Neural cell (in vitro differentiated cells): ENCODE data around the gene LRP1. TPM values are rescaled to one million over a fixed set of nuclear protein-coding genes. Genes with fewer than 3 reads are reported as not detected.

Experiments
- H2AFZ ChIP-seq: fragments of 200-600, 300-800 bp; sonication (generic), shearing (Covaris generic); 2 replicates; pipeline ENCODE4 v1.6.0; 2014; ENCODE audit warnings: low read depth, mild to moderate bottlenecking, antibody characterized with exemption, low read length, moderate library complexity
- H3F3A ChIP-seq: fragments of 200-600 bp; shearing (Covaris generic); 2 replicates; pipeline ENCODE4 v1.6.1; 2016; ENCODE audit warnings: mild to moderate bottlenecking, moderate library complexity, mixed read lengths, antibody characterized with exemption, low read length; ENCODE audit not compliant: insufficient read depth, poor library complexity, severe bottlenecking
- H3K27ac ChIP-seq: fragments of 200-600, 300-800 bp; sonication (generic), shearing (Covaris generic); 2 replicates; pipeline ENCODE4 v1.5.1; 2014; ENCODE audit warnings: mild to moderate bottlenecking, low read length, moderate library complexity
- H3K27me3 ChIP-seq: fragments of 300-800, 200-600 bp; sonication (generic), shearing (Covaris generic); 2 replicates; pipeline ENCODE4 v1.6.0; 2014; ENCODE audit warnings: mild to moderate bottlenecking, low read depth, low read length, moderate library complexity; ENCODE audit not compliant: insufficient read depth
- H3K36me3 ChIP-seq: fragments of 300-800, 200-600 bp; sonication (generic), shearing (Covaris generic); 2 replicates; pipeline ENCODE4 v1.5.1; 2014; ENCODE audit warnings: mild to moderate bottlenecking, antibody characterized with exemption, low read length, moderate library complexity; ENCODE audit not compliant: insufficient read depth
- H3K4me2 ChIP-seq: fragments of 300-800, 200-600 bp; sonication (generic), shearing (Covaris generic); 2 replicates; pipeline ENCODE4 v1.6.0; 2014; ENCODE audit warnings: mild to moderate bottlenecking, low read length
- H3K4me3 ChIP-seq: fragments of 300-800, 200-600 bp; sonication (generic), shearing (Covaris generic); 2 replicates; pipeline ENCODE4 v1.5.1; 2014; ENCODE audit warnings: mild to moderate bottlenecking, low read length, moderate library complexity
- H3K79me2 ChIP-seq: fragments of 200-600 bp; shearing (Covaris generic); replicated peaks from 2 replicates; pipeline ENCODE4 v1.6.0; 2014; ENCODE audit warnings: mild to moderate bottlenecking, low read length, moderate library complexity; ENCODE audit not compliant: insufficient read depth
- H3K9ac ChIP-seq: fragments of 300-800, 200-600 bp; sonication (generic), shearing (Covaris generic); 2 replicates; pipeline ENCODE4 v1.6.1; 2016; ENCODE audit warnings: mild to moderate bottlenecking, low read length, mixed read lengths
- H3K9me2 ChIP-seq: fragments of 200-600 bp; shearing (Covaris generic); 2 replicates; pipeline ENCODE4 v1.6.1; 2016; ENCODE audit warnings: mild to moderate bottlenecking, low read length, mixed read lengths; ENCODE audit not compliant: insufficient read depth
- H3K9me3 ChIP-seq: fragments of 200-600, 300-800 bp; sonication (generic), shearing (Covaris generic); 2 replicates; pipeline ENCODE4 v1.6.1; 2016; ENCODE audit warnings: mild to moderate bottlenecking, mixed run types, low read length, moderate library complexity, mixed read lengths
- H4K20me1 ChIP-seq: fragments of 200-600 bp; shearing (Covaris generic); 2 replicates; pipeline ENCODE4 v1.6.1; 2016; ENCODE audit warnings: mild to moderate bottlenecking, mixed run types; ENCODE audit not compliant: insufficient read depth
- EZH2 ChIP-seq: fragments of 200-600, 300-800 bp; shearing (Covaris generic), sonication (generic); IDR thresholded peaks from 2 replicates; pipeline ENCODE4 v1.6.1; 2014; ENCODE audit warnings: antibody characterized with exemption, low read length, borderline replicate concordance, mild to moderate bottlenecking; ENCODE audit not compliant: insufficient read depth, poor library complexity, severe bottlenecking
- MXI1 ChIP-seq: fragments of 450-650 bp; conservative IDR thresholded peaks from 2 replicates; pipeline ENCODE4 v1.6.1; 2014; ENCODE audit warnings: antibody characterized with exemption, mild to moderate bottlenecking; ENCODE audit not compliant: poor library complexity, severe bottlenecking
- POLR2AphosphoS5 ChIP-seq: IDR thresholded peaks from 2 replicates; pipeline ENCODE4 v1.6.1; 2012
- REST ChIP-seq: IDR thresholded peaks from 2 replicates; pipeline ENCODE4 v1.6.1; 2012; ENCODE audit warnings: borderline replicate concordance
- SMC3 ChIP-seq: fragments of 450-650 bp; conservative IDR thresholded peaks from 2 replicates; pipeline ENCODE4 v1.6.1; 2014; ENCODE audit warnings: antibody characterized with exemption, mild to moderate bottlenecking, moderate library complexity; ENCODE audit not compliant: poor library complexity
- TAF1 ChIP-seq: IDR thresholded peaks from 2 replicates; pipeline ENCODE4 v1.6.1; 2012; ENCODE audit warnings: low read depth
- polyA minus RNA-seq: library from RNA; depleted of rRNA, polyadenylated mRNA; stranded (reverse); fragments of >200 nt; gene quantifications from 2 replicates; pipeline ENCODE4 v1.2.3, GENCODE V29; 2014
- polyA plus RNA-seq: library from polyadenylated mRNA; depleted of rRNA; stranded (reverse); fragments of >200 nt; gene quantifications from 2 replicates; pipeline ENCODE4 v1.2.3, GENCODE V29; 2014
- TF ChIP-seq, protein P1 (sequence below): fragments of 450-650 bp; IDR thresholded peaks from 2 replicates; pipeline ENCODE4 v1.5.1; 2014; ENCODE audit warnings: antibody characterized with exemption, mild to moderate bottlenecking, moderate library complexity; ENCODE audit not compliant: poor library complexity, severe bottlenecking

Gene LRP1
- 18.2 and 27.7 TPM in 2 replicates for polyA plus RNA-seq
- 93.7 and 106 TPM in 2 replicates for polyA minus RNA-seq

DNA sequence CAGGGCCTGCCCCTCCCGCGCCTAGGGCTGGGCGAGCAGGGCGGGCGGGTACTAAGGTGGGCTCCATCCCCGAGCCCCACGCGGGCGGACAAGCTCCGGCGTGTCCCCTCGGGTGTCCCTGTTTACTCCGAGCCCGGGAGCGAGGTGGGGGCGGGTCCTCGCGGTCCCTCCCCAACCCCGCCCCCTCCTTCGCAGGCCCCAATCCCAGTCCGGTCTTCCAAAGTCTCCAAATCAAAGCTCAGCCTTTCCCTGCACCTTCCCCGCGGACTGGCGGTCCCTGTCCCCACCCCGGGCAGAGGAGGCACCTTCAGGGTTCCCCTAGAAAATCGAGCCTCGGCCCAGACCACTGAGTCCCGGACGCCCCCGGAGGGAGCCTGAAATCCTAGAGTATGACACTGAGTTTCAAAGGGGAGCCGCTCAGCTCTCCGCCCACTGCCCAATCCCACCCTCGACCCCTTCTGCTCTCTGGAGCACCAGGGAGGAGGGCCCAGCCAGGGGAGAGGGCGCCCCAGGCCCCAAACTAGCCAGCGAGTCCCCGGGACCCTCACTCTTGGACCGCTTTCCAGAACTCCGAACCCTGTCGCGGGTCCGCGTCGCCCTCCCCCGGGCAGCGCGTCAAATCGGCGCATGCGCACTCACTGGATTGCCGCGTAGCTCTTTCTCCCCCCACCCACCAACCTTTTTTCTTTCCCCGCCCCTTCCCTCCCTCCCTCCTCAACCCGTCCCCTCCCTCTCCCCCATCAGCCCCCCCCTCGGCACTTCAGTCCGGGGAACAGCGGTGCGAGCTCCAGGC lies at the start of gene LRP1:
LRP1 (plus strand) TSS at position 758 of the 793 bp plus-strand sequence. CDS start 482 bp downstream, outside the sequence.
- Histone ChIP-seq H3K36me3 (no peaks in the 10 kb centered on the region), H3K4me2 (peak within 1 kb of the TSS; percentile 95), H4K20me1 (peaks cover 13% of the 10 kb centered on the region), H3K9me2 (no peaks in the 10 kb centered on the region), H3K9ac (peak within 1 kb of the TSS; percentile 96), H3K27ac (peak within 1 kb of the TSS; percentile 75), H3K4me3 (peak within 1 kb of the TSS; percentile 99), H3F3A (no peaks in the 10 kb centered on the region), H3K27me3 (no peaks in the 10 kb centered on the region), H3K9me3 (no peaks in the 10 kb centered on the region), H3K79me2 (peaks cover 39% of the 10 kb centered on the region), H2AFZ (peak within 1 kb of the TSS; percentile 97)
- no peak for TF ChIP-seq REST
- TF ChIP-seq POLR2AphosphoS5 = peak; percentile 81
- no peak for TF ChIP-seq SMC3
- TF ChIP-seq TAF1 = peak; percentile 73

DNA sequence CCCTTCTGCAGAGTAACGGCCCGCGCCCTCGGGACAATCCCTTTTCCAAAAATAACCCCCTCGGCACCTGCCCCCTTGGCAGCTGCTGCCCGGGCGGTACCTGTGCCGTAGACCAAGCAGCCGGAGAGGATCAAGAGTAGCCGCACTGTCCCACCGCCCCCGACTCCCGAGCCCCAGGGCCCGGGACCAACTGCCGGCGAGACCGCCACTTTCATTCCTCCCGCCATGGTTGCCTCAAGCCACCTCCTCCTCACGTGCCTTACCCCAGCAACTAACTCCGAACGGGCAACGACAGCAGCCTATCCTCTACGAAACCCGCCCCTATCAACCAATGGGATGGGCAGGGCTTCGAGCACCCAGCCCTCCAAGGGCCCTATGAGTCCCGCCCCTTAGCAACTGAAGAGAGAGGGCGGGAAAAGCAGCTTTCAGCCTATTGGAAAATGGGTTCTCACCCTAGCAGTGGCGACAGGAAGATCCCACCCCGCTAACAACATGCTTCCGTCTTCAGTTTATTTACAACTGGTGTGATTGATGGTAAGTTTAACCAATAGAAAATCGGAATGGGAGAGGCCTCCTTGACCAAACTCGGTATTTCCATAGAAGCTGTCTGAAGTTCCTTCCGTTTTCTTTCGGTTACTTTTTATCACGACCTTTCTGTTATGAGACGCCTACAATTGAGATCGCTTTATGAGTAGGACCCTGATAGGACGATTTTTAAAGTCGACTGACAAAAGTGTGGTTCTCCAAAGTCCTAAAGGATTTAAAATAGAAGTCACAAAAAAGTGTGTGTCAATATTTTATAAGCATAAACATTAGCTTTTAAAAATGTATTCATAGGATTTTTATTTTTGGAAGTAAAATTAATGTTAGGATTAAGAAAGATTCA lies 49.5 kb upstream of the LRP1 start, which contains the start of gene NEMP1:
NEMP1 (minus strand) TSS at position 273 of the 886 bp plus-strand sequence; CDS start at position 227, 46 bp downstream.
- H3K9me3 ChIP-seq = no peaks in the 10 kb centered on the region
- peak within 1 kb of the TSS; percentile 41 for H3K4me2 ChIP-seq
- no peak within 1 kb of the TSS for H3K27ac ChIP-seq
- no peaks in the 10 kb centered on the region for H3K9me2 ChIP-seq
- H3K4me3 ChIP-seq = peak within 1 kb of the TSS; percentile 78
- no peaks in the 10 kb centered on the region for H3K79me2 ChIP-seq
- no peaks in the 10 kb centered on the region for H3F3A ChIP-seq
- H3K36me3 ChIP-seq = no peaks in the 10 kb centered on the region
- no peaks in the 10 kb centered on the region for H4K20me1 ChIP-seq
- TF ChIP-seq, protein P1, sequence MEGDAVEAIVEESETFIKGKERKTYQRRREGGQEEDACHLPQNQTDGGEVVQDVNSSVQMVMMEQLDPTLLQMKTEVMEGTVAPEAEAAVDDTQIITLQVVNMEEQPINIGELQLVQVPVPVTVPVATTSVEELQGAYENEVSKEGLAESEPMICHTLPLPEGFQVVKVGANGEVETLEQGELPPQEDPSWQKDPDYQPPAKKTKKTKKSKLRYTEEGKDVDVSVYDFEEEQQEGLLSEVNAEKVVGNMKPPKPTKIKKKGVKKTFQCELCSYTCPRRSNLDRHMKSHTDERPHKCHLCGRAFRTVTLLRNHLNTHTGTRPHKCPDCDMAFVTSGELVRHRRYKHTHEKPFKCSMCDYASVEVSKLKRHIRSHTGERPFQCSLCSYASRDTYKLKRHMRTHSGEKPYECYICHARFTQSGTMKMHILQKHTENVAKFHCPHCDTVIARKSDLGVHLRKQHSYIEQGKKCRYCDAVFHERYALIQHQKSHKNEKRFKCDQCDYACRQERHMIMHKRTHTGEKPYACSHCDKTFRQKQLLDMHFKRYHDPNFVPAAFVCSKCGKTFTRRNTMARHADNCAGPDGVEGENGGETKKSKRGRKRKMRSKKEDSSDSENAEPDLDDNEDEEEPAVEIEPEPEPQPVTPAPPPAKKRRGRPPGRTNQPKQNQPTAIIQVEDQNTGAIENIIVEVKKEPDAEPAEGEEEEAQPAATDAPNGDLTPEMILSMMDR = peak; percentile 19
- peak; percentile 97 for TF ChIP-seq MXI1
- peak; percentile 69 for TF ChIP-seq POLR2AphosphoS5
- TF ChIP-seq EZH2 = no peak
- H3K27me3 ChIP-seq = no peaks in the 10 kb centered on the region
- peak within 1 kb of the TSS; percentile 32 for H3K9ac ChIP-seq
- H2AFZ ChIP-seq = peak within 1 kb of the TSS; percentile 42
